Measurements from ENCODE around the gene FAM117A.
A peak's percentile ranks its signal among the peaks of the same experiment; 100 is the strongest.

The FAM117A gene

GRCh38 chr17:49707608-49708514 lies 56.1 kb downstream of the FAM117A start, which contains the start of gene SLC35B1:
SLC35B1 (minus strand) TSS chr17:49707964; CDS start chr17:49707833, 131 bp downstream.
- peak; percentile 98 for TF ChIP-seq CTCF (IDR thresholded peaks at IDR 0.05; ENCODE audit: insufficient read depth, low read depth, low read length, missing control alignments)
- H3K4me3 ChIP-seq (ENCODE audit: low read depth, low read length) = peak within 1 kb of the TSS; percentile 88
- peak; percentile 99 for DNase-seq (ENCODE audit: low read depth)

DNA sequence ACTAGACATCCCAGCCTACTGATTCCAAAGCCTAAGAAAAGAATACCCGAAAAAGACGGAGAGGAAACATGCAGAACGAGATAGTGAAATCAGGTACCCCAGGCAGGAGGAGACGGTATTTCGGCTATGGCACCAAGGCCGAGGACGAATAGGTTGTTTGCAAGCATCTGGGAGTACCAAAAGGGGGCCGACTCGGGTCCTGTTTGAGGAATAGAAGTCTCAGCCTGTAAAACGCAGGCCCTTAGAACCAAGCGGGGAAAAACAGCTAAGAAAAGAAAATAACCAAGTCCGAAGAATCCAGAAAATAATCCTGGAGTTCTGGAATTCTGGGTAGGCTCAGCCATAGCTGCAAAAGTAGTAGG lies 56.7 kb downstream of the FAM117A start:
- no peak for TF ChIP-seq CTCF (IDR thresholded peaks at IDR 0.05; ENCODE audit: insufficient read depth, low read depth, low read length, missing control alignments)
- peak; percentile 31 for DNase-seq (ENCODE audit: low read depth)
- H3K4me3 ChIP-seq (ENCODE audit: low read depth, low read length) = peak overlapping the region; percentile 88

GRCh38 chr17:49705254-49705653 lies 58.7 kb downstream of the FAM117A start:
- H3K4me3 ChIP-seq (ENCODE audit: low read depth, low read length) = no peak overlapping the region
- no peak for TF ChIP-seq CTCF (IDR thresholded peaks at IDR 0.05; ENCODE audit: insufficient read depth, low read depth, low read length, missing control alignments)
- DNase-seq (ENCODE audit: low read depth) = no peak

GRCh38 chr17:49703557-49704277 lies 60.2 kb downstream of the FAM117A start:
- peak; percentile 49 for DNase-seq (ENCODE audit: low read depth)
- H3K4me3 ChIP-seq (ENCODE audit: low read depth, low read length) = no peak overlapping the region
- TF ChIP-seq CTCF (IDR thresholded peaks at IDR 0.05; ENCODE audit: insufficient read depth, low read depth, low read length, missing control alignments) = peak; percentile 40

- DNase-seq (ENCODE audit: low read depth) = no peak
- no peak overlapping the region for H3K4me3 ChIP-seq (ENCODE audit: low read depth, low read length)
- no peak for TF ChIP-seq CTCF (IDR thresholded peaks at IDR 0.05; ENCODE audit: insufficient read depth, low read depth, low read length, missing control alignments)
Measured at GRCh38 chr17:49700960-49701359, 63.0 kb downstream of the FAM117A start.

DNA sequence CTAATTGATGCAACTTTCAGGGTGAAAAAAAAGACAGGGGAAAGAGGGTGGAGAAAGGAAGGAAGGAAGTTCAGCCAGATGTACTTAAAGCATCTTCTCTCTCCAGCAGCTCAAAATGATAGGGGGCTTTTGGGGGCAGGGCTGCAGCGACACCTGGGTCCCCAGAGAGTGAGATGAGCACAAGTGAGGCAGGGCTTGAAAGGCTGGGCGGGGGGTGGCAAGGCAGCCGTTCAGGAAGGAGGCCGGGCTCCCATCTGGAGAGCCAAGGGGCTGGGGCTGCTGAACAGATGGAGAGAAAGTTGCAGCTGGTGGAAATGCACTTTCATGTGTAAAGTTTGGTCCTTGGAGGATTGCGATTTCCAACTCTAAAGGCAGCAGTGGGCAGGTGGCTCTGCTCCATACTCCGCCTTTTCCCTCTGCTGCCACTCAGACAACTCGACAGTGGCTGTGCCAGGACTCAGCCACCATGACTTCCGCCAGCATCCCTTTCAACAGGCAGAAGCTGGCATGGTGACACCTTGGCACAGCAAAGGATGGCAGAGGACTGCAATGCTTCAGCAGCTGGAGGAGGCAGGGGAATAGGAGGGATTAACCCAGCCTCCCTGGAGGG lies 63.9 kb downstream of the FAM117A start:
- no peak for DNase-seq (ENCODE audit: low read depth)
- no peak overlapping the region for H3K4me3 ChIP-seq (ENCODE audit: low read depth, low read length)
- TF ChIP-seq CTCF (IDR thresholded peaks at IDR 0.05; ENCODE audit: insufficient read depth, low read depth, low read length, missing control alignments) = no peak
